Activated gamma-delta T cell treated with anti-CD3 and anti-CD28 coated beads, Interleukin-2, amount 50 U/mL, for 16 hours (primary cell): ENCODE data around the gene C1orf116.
"Not testable (repeated sequence)": the region's sequence is repeated elsewhere in the genome, so short reads cannot be mapped to it uniquely, and the experiment has no call there.

ENCODE experiments used
- DNase-seq: peaks from one replicate; pipeline ENCODE4 v3.0.0-alpha.2; 2020; ENCODE audit warnings: low read depth

C1orf116 gene

DNA sequence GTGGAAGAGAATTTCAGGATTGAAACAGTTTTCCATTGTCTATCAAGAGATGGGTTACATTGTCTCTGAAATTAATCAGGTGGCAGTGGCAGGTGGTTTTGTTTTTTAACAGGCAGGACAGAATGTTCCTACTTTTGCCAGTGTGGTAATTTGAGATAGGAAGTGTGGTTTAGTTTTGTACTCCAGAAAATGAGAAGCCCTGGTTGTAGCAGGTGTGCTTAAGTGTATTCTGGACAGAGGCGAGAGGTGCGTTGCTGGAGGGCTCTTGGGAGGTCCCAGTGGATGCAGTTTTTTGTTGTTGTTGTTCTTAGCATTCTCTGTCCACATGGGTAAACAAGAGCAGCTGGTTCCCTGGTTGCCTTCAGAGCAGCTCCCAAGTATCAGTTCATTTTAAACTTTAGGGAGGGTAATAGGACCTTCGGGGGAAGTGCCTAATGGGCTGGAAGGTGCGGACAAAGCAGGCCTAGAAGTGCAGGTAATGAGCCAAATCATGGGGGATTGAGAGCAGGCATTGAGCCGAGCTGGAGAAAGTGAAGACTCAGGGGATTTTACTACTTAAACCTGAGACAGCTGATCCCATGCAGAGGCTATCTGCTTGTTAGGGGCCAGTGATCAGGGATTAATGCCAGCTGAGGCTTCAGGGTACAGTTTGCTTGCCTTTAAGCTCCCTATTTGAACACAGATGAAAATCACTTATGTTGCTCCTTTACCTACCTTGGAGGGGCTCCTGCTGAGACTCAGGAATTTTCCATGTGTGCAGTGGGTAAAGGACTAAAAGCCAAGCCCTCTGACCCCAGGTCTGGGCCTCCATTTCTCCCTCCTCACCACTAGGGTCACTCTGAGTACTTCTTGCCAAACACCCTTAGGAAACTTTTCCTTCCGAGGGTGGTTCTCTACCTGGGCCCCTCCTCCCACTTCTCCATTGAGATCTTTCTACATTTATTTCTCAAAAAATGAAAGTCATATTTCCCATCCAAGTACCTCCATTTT lies 26.6 kb upstream of the C1orf116 start:
- no peak for DNase-seq

DNA sequence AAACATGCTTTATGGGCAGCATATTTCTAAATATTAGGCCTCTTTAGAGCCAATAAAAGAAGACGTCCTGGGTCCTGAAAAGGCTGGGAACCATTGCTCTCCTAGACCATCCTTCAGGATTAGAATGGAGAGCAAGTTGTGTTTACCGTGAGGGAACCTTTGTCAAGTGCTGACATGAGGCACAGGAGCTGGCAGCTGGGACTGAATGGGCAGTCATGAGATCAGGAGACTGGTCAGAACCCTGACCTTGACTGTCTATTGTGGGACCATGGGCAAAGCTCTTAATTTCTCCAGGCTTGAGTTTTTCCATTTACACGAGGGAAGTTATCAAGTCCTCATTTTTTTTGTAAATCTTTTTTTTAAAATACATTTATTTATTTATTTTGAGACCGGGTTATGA lies 25.7 kb upstream of the C1orf116 start:
- DNase-seq = no peak

DNA sequence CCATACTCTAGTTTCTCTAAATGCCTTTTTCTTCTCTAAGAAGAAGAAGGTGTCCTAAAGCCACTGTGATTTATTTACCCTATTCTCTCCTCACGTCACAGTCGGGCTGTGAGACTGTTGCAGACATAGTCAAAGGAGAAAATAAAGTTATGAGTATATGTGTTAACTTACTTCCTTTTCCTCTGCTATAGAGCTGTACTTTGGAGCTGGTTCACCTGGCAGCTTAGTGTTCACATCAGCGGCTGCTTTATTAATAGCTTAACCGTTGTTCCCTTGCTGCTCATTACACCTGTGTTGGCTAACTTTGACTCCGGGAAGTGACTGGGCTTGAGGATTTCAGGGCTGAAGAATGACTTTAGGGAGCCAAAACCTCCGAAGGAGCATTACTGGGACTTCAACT lies 24.1 kb upstream of the C1orf116 start:
- DNase-seq = no peak

DNA sequence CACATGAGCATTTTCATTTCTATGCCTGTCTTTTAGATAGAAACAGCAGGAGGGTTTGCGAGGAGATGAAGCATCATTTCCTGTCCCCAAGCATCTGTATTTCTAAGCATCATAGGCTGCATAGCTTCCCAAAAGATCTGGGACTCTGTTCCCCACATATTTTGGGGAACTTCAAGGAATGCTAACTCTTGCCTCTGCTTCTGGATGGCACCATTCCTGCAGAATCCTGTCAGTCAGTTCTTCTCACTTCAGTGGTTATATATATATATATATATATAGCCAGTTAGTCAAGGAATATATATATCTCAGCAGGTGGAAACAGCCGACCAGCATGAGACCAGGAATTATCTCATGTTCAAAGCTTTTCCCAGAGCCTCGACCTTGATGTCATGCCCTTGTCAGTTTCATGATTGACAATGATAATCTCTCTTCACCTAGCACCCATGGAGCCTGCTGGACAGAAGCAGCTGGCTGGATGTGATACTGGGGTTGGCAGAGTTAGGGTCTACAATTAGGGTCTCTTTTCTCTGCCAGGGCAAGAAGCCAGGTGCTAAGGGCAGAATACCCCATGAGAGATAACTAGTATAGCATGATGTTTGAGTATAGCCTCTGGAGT lies 22.9 kb upstream of the C1orf116 start:
- no peak for DNase-seq

- DNase-seq = no peak
Measured at GRCh38 chr1:207054491-207054890, 21.9 kb upstream of the C1orf116 start.

- DNase-seq = peak; percentile 85
Measured at GRCh38 chr1:207052911-207053769, 20.6 kb upstream of the C1orf116 start, which contains the start of gene PFKFB2. Gene PFKFB2 (plus strand): TSS chr1:207053275. CDS start chr1:207054718, 1,443 bp downstream.

DNA sequence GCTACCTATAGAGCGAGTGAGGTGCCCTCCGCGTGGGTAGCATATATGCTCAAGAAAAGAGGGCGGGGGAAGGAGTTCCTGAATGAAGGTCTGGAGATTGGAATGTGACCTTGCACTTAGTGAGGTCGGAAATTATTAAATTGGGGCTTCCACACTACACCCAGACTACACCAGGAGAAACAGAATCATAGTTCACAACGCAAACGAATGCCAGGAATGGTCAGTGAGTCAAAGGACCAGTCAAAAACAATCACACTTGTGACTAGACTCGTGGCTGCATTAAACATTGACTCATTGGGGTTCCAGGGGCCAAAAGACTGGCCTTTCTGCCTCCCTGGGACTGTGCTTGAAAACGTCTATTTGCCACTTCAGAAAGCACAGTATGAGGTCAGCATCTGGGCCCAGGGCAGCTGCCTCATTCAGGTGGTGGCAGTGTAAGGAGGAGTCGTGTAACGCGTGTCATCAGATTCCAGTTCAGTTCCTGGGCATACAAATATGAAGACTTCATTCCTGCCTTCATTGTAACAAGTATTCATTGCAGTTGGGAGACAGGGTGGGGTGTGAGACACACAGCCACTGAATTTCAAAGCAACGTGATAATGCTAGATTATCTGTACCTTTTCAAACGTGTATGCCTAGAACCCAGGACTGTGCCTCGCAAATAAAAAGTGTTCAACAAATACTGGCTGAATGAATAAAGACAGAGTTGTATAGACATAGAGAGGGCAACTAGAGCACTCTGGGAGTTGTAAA lies 18.8 kb upstream of the C1orf116 start, which contains the start of gene YOD1:
YOD1 (minus strand) TSS at position 18 of the 753 bp plus-strand sequence. CDS start 178 bp downstream, outside the sequence.
- DNase-seq = no peak

- peak; percentile 84 for DNase-seq
Measured at GRCh38 chr1:207050480-207051190, 18.1 kb upstream of the C1orf116 start.

DNA sequence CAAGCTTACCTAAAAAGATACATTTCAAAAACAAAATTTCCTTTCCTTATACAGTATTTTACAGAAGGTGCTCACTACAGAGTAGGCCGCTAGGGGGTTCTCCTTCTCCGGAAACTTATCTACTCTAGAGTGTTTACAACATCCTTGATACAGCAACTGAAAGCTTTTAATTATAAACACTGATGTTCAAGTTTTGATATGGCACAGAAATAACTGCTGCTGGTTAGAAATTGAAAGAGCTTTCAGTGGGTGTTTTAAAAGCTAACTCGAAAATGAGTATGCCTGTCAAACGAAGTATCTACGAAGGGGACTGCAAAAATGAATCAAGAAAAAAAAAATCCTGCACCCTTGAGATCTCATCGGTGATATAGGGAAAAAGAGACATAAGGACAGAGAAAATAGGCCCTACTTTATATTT lies 17.4 kb upstream of the C1orf116 start:
- peak; percentile 30 for DNase-seq

- DNase-seq = no peak
Measured at GRCh38 chr1:207049514-207049913, 17.0 kb upstream of the C1orf116 start.

DNA sequence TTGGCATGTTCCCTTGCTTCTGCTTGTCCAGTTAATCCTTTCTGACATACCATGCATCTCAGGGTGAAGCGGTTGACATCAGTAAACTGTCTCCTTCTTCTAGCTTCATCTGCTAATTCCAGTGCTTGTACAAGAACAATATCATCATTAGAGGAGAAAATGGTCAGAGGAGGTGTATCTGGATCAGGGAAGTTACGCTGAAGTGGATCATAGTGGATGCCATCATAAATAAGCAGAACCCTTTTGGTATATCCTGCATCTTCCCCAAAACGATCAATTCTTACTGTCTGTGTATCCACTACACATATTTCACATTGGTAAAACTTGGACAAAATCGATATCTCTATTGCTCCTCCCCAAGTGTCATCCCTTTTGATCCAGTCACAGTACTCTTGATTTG lies 16.5 kb upstream of the C1orf116 start:
- DNase-seq = no peak

DNA sequence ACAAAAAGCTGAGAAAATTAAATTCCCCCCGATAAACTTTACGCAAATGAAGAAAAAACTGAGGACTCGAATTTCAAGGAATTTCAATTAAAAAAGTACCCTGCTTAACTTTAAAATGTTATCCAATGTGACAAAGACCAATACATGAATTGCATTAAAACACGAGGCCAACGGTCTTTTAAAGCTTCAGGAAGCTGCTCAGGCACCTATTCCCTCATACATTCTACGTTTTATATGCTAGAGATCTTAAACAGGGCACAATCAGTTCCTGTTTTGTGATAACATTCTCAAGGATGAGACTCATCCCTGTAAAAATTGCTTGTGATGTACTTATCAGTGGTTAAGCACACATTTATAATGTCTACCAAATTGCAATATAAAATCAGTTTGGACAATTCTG lies 15.5 kb upstream of the C1orf116 start:
- DNase-seq = no peak

DNA sequence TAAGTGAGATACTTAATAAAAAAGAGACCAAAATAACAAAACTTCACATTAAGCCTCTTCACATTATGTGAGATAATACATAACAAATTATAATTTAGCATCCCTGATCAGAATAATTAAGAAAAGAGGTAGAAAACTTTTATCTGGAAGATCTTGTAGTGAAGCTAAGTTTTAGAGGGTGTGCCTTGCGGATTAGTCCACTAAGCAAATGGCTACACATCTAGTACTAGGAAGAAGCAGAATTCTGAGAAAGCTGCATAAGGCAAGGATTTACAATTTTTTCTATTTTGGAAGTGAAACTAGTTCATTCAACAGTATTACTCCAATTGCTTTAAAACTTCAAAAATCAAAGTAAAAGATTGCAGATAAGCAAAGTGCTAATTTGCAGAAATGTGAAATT lies 14.9 kb upstream of the C1orf116 start:
- DNase-seq = no peak

- no peak for DNase-seq
Measured at GRCh38 chr1:207045453-207045852, 12.9 kb upstream of the C1orf116 start.

DNA sequence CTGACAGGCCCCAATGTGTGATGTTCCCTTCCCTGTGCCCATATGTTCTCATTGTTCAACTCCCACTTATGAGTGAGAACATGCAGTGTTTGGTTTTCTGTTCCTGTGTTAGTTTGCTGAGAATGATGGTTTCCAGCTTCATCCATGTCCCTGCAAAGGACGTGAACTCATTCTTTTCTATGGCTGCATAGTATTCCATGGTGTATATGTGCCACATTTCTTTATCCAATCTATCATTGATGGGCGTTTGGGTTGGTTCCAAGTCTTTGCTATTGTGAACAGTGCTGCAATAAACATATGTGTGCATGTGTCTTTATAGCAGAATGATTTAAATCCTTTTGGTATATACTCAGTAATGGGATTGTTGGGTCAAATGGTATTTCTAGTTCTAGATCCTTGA lies 8.8 kb upstream of the C1orf116 start:
- not testable (repeated sequence) for DNase-seq

DNA sequence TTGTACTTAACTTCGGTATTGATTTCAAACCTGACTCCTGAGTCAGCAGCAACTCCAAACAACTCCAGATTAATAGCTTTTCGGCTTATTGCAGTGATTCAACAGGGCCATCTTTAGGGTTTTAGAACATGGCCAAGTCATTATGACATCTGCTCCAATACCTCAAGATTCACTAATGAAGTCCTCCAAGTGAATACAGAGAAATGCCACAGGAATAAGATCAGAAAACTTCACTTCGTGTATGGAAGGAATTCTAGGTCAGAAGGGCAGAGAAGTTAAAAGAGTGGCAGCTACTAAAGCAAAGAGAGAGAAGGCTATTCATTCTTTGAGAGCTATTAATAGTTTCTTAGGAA lies 7.6 kb upstream of the C1orf116 start:
- no peak for DNase-seq

- no peak for DNase-seq
Measured at GRCh38 chr1:207039380-207040180, 7.0 kb upstream of the C1orf116 start.

GRCh38 chr1:207036865-207037264 lies 4.3 kb upstream of the C1orf116 start:
- no peak for DNase-seq

GRCh38 chr1:207035877-207036551 lies 3.5 kb upstream of the C1orf116 start:
- no peak for DNase-seq
